ENCODE results near the gene CAMK1D.

DNA sequence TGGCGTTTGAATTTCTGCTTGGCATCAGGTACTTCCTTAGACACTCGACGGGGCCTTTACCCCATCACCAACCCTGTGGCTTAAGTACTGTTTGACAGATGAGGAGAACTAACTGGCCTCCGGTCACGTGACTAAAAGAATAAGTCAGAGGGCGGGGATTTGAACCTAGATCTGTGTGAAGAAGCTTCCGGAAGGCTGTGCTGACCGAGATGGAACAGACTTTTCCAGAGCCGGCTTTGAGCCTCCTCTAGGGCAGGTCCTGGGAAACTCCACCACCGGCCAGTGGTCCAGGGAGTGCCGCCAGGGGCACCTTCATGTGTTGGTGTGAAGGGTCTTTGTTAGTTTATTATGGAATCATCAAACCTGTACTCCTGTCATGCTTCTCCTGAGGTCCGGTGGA, 26.9 kb downstream of the CAMK1D start:
- TF ChIP-seq TCF12 (IDR thresholded peaks at IDR 0.05; ENCODE audit: low read depth, low read length) (no peak), KDM1A (IDR thresholded peaks at IDR 0.05; ENCODE audit: borderline replicate concordance, low read length) (no peak)
- TF ChIP-seq, protein P1, sequence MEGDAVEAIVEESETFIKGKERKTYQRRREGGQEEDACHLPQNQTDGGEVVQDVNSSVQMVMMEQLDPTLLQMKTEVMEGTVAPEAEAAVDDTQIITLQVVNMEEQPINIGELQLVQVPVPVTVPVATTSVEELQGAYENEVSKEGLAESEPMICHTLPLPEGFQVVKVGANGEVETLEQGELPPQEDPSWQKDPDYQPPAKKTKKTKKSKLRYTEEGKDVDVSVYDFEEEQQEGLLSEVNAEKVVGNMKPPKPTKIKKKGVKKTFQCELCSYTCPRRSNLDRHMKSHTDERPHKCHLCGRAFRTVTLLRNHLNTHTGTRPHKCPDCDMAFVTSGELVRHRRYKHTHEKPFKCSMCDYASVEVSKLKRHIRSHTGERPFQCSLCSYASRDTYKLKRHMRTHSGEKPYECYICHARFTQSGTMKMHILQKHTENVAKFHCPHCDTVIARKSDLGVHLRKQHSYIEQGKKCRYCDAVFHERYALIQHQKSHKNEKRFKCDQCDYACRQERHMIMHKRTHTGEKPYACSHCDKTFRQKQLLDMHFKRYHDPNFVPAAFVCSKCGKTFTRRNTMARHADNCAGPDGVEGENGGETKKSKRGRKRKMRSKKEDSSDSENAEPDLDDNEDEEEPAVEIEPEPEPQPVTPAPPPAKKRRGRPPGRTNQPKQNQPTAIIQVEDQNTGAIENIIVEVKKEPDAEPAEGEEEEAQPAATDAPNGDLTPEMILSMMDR (IDR thresholded peaks at IDR 0.05; ENCODE audit: control extremely low read depth in 1 of 3, insufficient read depth in 1 of 3, low read depth in 1 of 3, low read length in 3 of 3), result no peak

Measured in H1 (cell line).